ENCODE data around the gene RNF133.

DNA sequence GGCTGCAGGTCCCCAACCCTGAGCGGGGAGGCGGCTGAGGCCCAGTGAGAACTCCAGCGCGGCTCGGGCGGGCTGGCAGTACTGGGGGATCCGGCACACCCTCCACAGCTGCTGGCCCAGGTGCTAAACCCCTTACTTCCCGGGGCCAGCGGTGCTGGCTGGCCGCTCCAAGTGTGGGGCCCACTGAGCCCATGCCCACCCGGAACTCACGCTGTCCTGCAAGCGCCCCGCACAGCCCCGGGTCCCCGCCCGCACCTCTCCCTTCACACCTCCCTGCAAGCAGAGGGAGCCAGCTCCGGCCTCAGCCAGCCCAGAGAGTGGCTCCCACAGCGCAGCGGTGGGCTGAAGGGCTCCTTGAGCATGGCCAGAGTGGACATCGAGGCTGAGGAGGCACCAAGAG, 25.0 kb downstream of the RNF133 start:
- TF ChIP-seq CTCF (IDR thresholded peaks at IDR 0.05), result no peak
- TF ChIP-seq POLR2AphosphoS5 (IDR thresholded peaks at IDR 0.05), result no peak

All from upper lobe of left lung (tissue), 4 donors.